HG03097 (cell line): ENCODE results near the gene TEX19.
"Not testable (repeated sequence)": the region's sequence is repeated elsewhere in the genome, so short reads cannot be mapped to it uniquely, and the experiment has no call there.

ENCODE experiments used
- ATAC-seq: cut with Tn5 transposase; IDR thresholded peaks from one replicate; pipeline ENCODE4 v1.9.1; 2021; ENCODE audit not compliant: unreplicated experiment, low FRiP score

TEX19 gene

DNA sequence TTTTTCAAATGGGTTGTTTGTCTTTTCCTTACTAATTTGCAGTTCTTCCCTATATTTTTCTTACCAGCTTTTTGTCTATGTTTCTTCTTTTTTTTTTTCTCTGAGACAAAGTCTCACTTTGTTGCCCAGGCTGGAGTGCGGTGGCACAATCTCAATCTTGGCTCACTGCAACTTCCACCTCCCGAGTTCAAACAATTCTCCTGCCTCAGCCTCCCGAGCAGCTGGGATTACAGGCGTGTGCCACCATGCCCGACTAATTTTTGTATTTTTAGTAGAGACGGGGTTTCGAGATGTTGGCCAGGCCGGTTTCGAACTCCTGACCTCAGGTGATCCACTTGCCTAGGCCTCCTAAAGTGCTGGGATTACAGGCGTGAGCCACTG is 14.0 kb downstream of the TEX19 start:
- ATAC-seq: not testable (repeated sequence)

DNA sequence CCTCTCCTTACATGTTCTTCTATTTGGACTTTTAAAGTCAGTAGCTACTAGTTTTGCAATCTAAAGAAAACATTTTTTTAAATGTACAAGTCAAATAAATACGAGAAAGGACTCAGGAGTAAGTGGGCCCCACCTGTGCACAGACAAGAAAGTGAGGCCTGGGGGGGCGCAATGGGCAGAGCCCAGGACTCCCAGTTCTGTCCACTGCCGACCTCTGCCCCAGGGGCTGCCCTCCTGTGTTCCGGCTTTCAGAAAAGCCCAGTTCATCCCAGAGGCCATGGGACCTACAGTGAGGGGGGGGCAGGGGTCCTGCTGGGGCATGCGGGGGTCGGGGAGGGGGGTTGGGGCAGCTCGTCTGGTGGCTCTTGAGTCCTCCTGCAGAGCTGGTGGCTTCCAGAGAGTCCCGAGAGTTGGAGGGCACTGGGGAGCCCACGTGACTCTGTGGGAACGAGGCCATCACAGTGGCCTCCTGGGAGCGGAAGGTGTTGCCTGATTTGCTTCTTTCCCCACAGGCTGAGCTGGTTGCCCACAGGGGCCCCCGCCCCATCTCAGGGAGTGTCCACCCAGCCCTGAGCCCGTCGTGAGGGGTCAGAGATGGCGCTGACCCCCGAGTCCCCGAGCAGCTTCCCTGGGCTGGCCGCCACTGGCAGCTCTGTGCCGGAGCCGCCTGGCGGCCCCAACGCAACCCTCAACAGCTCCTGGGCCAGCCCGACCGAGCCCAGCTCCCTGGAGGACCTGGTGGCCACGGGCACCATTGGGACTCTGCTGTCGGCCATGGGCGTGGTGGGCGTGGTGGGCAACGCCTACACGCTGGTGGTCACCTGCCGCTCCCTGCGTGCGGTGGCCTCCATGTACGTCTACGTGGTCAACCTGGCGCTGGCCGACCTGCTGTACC is 14.9 kb downstream of the TEX19 start:
- ATAC-seq: no peak

DNA sequence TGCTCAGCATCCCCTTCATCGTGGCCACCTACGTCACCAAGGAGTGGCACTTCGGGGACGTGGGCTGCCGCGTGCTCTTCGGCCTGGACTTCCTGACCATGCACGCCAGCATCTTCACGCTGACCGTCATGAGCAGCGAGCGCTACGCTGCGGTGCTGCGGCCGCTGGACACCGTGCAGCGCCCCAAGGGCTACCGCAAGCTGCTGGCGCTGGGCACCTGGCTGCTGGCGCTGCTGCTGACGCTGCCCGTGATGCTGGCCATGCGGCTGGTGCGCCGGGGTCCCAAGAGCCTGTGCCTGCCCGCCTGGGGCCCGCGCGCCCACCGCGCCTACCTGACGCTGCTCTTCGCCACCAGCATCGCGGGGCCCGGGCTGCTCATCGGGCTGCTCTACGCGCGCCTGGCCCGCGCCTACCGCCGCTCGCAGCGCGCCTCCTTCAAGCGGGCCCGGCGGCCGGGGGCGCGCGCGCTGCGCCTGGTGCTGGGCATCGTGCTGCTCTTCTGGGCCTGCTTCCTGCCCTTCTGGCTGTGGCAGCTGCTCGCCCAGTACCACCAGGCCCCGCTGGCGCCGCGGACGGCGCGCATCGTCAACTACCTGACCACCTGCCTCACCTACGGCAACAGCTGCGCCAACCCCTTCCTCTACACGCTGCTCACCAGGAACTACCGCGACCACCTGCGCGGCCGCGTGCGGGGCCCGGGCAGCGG is 15.7 kb downstream of the TEX19 start:
- no peak for ATAC-seq

DNA sequence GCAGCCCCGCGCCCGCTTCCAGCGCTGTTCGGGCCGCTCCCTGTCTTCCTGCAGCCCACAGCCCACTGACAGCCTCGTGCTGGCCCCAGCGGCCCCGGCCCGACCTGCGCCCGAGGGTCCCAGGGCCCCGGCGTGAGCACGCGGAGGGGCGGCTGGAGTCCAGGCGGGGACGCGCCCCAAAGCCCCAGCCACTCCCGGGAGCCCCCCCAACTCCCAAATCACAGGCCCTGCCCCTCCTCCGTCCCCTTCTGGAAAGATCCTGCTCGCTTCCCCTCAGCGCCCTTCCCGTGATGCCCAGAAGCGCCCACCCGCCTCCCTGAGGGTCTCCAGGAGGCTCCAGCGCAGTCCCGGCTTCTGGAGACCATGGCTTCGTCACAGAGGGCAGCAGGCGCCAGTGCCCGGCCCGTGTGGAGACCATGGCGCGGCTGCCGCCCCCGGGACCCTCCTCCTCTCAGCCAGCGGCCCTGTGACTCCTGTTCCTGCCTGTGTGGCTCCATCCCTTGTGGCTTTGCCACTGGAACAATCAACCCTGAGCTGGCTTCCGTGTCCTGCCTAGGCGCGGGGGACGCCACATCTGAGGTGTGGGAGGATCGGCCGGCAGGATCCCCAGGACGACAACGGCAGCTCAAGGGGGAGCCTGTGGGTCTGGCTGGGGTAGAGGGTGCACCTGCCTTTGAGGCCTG is 16.5 kb downstream of the TEX19 start:
- no peak for ATAC-seq

DNA sequence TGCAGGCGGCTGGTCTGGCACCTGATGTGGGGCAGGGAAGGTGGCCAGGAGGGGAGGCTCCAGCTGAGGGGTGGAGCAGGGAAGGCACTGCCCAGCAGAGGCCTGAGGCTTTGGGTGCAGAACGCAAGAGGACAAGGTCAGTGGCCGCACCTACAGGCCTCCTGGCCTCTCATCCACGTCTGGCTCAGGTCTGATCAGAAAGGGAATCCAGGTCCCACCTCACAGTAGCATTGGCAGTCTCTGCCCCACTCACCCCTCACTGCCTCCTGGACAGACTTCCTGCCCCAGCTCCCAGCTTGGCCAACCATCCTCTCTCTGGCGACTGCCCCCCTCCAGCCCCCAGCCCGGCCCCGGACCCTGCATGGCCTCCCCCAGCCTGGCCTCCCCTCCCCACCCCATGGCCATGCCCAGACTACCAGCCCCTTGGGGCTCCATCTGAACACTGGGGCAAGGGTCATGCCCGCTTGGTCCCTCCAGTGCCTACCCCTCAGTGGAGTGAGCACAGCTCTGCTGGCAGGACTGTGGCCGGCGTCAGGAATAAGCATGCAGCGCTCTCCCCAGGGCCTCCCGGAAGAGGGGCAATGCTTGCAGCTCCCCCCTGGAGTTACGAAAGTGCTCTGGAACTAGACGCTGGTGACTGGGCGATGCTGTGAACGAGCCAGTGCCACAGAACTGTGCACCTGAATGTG is 17.1 kb downstream of the TEX19 start:
- no peak for ATAC-seq

DNA sequence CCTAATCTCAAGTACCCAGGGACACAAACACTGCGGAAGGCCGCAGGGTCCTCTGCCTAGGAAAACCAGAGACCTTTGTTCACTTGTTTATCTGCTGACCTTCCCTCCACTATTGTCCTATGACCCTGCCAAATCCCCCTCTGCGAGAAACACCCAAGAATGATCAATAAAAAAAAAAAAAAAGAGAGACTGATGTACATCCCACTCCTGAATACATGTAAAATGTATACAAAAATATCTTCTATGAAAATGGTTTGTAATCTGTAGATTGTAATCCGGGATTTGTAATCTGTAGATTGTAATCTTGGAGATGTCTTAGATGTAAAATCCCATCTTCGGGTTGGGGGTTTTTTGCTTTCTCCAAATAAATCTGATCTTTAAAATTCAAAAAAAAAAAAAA is 18.2 kb downstream of the TEX19 start:
- ATAC-seq: not testable (repeated sequence)

DNA sequence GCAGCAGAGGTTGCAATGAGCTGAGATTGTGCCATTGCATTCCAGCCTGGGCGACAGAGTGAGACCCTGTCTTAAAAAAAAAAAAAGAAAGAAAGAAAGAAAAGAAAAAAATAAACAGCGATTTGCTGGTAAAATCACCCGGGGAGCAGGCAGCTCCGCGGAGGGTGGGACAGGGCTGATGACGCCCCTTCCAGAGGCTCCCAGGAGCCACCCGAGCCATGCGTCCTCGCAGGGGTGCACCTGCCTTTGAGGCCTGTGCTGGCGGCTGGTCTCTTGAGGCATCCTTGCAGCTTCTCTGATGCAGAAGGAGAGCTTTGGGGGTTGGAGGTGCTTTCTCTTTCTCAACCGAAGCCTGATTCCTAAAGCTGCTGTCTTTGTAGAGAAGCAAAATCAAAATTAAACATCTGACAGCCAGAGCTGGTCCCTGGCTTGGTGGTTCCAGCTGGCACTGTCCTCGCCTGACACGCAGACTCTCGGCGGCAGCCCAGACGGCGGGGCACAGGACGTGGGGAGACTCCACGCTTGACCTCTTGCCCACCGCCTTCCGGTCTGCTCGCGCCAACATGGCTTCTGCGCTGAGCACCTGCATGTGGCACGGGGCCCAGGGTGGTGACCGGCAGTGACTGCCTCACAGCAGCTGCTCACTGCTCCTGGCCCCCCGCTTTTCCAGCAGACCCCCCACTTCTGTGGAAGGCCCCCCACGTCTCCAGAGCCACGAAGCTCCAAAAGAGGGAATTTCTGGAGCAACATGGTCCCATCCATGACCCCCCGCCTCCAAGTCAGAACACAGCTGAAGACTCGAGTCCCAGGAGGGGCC is 19.1 kb downstream of the TEX19 start:
- no peak for ATAC-seq

DNA sequence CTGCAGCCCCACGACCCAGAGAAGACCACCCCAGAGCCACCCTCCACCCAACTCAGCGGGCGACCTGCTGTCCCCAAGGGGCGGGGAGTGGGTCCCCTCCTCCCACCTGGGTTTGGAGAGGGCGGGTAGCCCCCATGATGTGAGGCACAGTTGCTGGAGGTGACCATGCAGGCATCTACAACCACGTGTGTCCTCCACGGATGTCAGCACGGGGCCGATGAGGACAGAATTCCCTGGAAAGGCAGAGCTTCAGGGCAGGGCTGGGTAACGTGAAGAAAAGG is 19.6 kb downstream of the TEX19 start:
- no peak for ATAC-seq

DNA sequence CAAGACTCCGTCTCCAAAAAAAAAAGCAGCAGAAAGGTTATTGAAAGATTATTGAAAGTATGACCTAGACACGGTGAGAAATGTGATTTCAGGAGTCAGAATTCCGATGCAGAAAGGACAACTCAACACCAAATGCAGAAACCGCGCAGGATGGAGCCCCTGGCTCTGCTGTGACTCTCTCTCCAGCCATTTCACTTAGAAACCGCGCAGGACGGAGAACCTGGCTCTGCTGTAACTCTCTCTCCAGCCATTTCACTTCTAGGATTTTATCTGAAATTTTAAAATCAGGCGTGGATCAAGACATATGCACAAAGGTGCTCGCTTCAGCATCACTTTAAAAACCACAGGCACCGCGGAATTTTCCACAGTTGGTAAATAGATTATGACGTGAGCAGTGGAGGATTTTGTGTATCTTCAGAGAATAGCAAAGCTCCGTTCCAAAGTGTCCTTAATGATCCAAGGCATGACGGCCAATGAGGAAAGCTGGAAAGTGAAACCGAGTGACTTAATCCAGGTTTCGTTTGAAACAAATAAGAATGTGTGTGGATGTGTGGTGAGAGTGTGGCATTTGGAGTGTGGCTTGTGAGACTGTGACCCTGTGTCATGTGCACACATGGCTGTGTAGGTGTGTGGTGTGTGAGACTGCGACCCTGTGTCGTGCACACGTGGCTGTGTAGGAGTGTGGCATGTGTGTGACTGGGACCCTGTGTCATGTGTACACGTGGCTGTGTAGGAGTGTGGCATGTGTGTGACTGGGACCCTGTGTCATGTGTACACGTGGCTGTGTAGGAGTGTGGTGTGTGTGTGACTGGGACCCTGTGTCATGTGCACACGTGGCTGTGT is 22.0 kb downstream of the TEX19 start:
- ATAC-seq: no peak

DNA sequence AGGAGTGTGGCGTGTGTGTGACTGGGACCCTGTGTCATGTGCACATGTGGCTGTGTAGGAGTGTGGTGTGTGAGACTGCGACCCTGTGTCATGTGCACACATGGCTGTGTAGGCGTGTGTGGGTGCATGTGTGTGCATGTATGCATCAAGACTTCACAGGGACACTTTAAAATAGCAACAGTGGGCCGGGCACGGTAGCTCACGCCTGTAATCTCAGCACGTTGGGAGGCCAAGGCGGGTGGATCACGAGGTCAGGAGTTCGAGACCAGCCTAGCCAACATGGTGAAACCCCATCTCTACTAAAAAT is 22.6 kb downstream of the TEX19 start:
- not testable (repeated sequence) for ATAC-seq

DNA sequence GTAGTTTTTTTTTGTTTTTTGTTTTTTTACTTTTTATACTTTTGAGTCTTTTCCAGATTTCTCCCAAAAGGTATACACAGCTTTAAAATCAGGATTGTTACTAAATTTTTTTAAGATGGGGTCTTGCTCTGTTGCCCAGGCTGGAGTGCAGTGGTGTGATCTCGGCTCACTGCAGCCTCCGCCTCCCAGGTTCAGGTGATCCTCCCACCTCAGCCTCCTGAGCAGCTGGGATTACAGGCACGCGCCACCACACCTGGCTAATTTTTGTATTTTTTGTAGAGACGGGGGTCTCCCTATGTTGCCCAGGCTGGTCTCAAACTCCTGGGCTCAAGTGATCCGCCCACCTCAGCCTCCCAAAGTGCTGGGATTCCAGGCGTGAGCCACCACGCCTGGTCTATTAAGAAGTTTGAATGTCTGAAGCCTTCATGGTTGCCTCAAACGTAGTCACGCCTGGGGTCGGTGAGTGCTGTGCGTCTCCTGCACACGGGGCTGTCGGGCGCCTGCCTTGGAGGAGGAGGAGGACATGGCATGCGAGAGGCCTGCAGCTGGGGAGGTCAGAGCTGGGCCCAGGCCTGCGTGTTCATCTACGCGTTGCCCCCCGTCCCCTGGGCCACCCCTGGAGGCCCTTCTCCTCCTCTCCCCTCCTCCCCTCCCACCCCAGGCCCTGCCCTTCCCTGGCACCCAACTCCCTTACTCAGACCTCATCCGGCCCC is 23.3 kb downstream of the TEX19 start:
- ATAC-seq: not testable (repeated sequence)

DNA sequence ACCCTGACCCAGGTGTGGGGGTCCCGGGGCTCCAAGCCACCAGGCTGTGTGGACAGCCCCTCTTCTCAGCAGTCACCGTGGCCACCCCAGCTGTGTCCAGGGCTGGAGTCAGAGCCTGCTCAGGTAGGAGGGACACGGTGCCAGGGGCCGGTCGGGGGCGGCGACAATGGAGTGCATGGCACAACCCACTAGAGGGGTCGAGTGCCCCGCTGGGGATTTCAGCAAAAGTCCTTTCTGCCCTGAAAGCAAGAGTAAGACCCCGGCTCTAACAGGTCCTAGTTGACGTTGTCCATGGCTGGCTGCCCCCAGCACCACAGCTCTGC is 23.8 kb downstream of the TEX19 start:
- no peak for ATAC-seq

DNA sequence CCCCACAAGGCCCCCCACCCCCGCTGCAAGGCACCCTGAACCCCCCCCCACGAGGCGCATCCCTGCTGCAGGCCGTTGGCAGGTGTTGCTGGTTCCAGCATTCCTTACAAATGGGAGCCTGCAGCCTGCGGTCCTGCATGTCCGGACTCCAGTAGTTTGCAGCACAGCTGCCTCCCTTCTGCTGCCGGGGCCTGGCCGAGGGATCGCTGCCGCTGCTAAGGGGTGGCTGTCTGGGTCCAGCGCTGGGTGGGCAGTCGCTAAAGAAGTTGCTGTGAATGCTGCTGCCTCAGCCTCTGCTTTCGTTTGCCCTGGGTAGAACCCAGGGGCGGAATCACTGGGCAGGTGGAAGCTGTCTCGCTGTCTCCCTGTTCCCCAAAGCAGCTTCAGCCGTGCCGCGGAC is 24.4 kb downstream of the TEX19 start:
- ATAC-seq: no peak

DNA sequence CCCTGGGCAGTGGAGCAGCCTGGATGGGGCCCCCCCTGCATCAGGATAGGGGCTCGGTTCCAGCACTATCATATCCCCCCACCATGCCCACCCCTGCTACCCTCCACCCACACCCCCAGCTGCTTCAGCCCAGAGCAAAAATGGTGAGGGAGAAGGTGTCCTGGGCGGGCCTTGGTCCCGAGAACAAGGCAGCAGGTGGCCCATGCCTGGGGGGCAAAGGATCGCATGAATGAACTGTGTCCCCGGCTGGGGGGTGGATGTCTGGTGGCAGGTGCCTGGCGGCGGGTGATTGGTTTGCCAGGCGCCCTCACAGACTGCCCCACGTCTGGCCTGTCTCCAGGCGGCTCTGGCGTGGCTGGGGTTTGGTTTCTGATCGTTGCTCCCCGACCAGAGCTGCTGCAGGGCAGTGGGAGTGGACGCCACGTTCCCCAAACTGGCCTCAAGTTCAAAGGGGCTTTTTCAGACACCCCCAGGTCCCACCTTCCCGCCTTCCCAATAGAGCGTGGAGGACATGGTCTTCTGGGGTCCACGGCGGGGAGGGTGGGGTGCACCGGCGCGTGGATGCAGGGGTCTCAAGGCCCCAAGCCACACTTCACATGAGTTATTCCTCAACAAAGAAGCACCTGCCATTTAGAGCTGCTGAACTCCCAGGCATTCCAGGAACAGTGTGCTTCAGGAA is 25.1 kb downstream of the TEX19 start:
- ATAC-seq: no peak

DNA sequence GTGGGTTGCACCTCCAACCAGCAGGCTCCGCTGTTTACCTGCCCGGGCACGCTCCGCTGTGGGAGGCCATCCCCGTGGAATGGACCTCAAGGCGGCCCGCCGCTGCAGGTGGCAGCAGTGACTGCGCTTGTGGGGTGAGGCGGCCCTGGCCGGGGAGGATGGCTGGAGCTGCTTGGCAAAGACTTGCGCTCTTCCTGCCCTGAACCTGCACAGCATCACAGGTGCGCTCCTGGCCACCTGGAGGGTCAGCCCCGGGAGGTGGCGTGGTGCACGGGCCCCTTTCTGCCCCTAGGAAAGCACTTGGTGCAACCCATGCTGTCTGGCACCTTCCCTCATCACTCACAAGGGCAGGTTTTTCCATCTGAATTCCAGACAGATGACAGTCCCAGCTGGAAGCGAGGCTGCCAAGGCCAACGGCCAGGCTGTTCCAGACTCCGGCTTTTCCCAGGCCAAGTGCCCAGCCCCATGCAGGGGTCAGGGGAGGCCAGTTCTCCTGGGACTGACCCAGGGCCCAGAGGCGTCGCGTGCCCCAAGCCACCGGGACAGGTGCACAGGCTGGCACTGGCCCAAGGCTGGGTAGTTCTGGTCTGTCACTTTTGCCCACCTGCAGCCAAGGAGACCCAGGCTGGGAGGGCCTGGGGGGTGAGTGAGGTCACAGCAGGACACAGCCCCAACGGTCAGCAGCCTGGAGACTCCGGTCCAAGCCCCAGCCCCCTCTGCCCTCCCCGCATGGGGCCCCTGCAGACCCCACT is 25.9 kb downstream of the TEX19 start:
- no peak for ATAC-seq

DNA sequence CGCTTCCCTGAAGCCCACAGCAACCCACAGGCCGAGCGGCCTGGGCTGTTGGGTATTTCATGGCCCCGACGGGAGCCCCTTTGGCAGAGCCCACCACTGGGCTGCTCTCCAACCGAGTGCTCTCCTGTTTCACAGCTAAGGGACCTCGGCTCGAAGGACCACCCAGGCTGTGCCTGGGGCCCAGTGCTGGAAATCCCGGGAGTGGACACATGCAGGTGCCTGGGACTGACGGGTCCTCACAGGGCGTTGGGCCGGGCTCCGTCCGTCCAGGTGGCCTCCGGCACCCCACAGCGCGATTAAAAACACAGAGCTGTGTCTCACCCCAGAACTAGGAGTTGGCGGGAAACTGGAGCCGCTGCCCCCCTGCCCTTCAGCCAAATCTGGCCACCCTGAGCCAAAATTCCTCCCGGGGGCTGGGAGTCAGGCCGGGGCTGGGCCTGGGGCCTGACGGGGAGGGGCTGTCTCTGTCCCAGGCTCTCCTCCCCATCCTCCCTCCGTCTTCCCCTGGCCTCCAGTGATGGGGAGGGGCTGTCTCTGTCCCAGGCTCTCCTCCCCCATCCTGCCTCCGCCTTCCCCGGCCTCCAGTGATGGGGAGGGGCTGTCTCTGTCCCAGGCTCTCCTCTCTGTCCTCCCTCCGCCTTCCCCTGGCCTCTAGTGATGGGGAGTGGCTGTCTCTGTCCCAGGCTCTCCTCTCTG is 26.7 kb downstream of the TEX19 start:
- no peak for ATAC-seq

DNA sequence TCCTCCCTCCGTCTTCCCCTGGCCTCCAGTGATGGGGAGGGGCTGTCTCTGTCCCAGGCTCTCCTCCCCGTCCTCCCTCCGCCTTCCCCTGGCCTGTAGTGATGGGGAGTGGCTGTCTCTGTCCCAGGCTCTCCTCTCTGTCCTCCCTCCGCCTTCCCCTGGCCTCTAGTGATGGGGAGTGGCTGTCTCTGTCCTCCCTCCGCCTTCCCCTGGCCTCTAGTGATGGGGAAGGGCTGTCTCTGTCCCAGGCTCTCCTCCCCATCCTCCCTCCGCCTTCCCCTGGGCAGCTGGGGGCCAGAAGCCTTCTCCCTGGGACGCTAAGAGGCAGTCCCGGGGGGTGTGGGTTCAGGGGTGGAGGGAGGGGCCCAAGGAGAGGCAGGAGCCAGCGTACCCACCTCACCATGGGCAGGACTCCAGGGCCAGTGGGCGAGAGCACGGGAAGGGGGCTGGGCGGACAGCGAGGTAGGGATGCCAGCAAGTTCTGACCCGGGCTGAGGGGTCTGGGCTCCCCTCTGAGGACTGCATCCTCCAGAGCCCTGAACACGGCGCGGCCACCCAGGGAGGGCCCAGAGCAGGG is 27.3 kb downstream of the TEX19 start:
- no peak for ATAC-seq
